Transverse colon (tissue), 4 donors: Measurements from ENCODE around the gene TCN2.

ENCODE experiments used
- POLR2AphosphoS5 ChIP-seq, 3 donors: sonication (generic); formaldehyde crosslinking; IDR thresholded peaks; one replicate each; pipeline ENCODE4 v1.6.1; 2016; ENCODE audit warnings: antibody characterized with exemption in 3 of 3
- TF ChIP-seq, protein P1 (sequence below), 5 experiments: fragments of 200-600 bp in 3 of 5; fragments of 450-650 bp in 2 of 5; sonication (generic) in 3 of 5; IDR thresholded peaks; 1 replicate in 2 of 5; 2 replicates in 3 of 5; pipeline ENCODE4 v1.5.1; 2016 to 2017; ENCODE audit warnings: antibody characterized with exemption in 5 of 5, inconsistent platforms in 3 of 5, mild to moderate bottlenecking in 2 of 5, moderate library complexity in 1 of 5

DNA sequence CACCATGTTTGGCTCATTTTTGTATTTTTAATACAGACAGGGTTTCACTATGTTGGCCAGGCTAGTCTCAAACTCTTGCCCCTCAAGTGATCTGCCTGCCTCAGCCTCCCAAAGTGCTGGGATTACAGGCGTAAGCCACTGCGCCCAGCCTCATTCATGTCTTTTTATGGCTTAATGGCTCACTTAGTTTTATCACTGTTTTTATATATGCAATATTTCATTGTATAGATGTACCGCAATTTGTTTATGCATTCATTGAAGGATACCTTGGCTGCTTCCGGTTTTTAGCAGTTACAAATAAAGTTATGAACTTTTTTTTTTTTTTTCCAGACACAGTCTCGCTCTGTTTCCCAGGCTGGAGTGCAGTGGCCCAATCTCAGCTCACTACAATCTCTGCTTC is 5.5 kb upstream of the TCN2 start:
- TF ChIP-seq, protein P1, sequence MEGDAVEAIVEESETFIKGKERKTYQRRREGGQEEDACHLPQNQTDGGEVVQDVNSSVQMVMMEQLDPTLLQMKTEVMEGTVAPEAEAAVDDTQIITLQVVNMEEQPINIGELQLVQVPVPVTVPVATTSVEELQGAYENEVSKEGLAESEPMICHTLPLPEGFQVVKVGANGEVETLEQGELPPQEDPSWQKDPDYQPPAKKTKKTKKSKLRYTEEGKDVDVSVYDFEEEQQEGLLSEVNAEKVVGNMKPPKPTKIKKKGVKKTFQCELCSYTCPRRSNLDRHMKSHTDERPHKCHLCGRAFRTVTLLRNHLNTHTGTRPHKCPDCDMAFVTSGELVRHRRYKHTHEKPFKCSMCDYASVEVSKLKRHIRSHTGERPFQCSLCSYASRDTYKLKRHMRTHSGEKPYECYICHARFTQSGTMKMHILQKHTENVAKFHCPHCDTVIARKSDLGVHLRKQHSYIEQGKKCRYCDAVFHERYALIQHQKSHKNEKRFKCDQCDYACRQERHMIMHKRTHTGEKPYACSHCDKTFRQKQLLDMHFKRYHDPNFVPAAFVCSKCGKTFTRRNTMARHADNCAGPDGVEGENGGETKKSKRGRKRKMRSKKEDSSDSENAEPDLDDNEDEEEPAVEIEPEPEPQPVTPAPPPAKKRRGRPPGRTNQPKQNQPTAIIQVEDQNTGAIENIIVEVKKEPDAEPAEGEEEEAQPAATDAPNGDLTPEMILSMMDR (IDR thresholded peaks at IDR 0.05): no peak
- TF ChIP-seq POLR2AphosphoS5 (IDR thresholded peaks at IDR 0.05): no peak
